ENCODE measurements around the gene ATP5PO.

The ATP5PO gene

GRCh38 chr21:33915368-33916199, at the start of gene ATP5PO:
Gene ATP5PO (minus strand): TSS chr21:33915804. CDS start chr21:33915763, 41 bp downstream.
- peak; percentile 99 for DNase-seq

GRCh38 chr21:33964706-33965325, 49.2 kb upstream of the ATP5PO start:
- no peak for DNase-seq

DNA sequence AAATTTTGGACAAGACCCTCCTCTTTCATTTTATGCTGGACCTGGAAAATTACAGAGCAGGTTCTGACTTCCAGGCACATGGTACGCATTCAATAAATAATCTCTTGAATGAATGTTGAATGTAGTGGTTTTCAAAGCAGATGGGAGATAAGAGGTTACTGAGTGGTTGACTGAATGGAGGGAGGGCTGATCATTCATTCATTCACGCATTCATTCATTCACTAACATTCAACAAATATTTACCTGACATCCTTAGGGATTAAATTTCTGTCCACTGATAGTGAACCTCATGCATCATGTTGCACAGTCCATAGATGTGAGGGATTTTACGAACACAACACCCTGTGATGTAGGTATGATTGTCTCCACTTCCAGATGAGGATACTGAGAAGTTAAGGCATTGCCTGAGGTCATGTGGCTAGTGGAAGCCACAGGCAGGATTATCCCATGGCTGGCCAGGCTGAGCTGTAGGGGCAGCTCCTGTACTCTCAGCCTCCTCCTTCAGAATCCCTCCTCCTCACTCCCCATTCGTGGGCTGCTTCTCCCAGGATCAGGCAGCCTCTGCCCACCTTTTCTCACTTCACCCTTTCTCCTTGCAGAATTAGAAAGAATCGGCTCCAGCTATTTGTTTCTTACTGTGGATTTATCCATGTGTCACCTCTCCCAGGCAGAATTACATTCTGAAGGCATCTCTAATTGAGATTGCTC, 48.4 kb upstream of the ATP5PO start:
- DNase-seq: no peak

- DNase-seq: no peak
These were observed 46.7 kb upstream of the ATP5PO start for GRCh38 chr21:33962290-33962689.

DNA sequence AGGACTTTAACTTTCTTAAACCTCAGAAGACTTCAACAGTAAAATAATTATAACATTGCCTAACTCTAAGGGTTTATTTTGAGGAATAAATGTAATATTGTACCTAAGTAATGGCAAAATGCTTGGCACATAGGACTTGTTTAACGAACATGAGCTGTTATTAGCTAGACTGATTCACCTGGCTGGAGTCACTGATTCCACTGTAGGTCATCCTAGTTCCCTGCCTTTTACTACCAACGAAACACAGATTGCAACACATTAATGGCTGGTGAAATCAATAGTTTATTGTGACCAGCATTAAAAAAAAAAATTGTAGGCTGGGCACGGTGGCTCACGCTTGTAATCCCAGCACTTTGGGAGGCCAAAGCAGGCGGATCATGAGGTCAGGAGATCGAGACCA, 45.5 kb upstream of the ATP5PO start:
- no peak for DNase-seq

- no peak for DNase-seq
These were observed 44.1 kb upstream of the ATP5PO start for GRCh38 chr21:33959680-33960079.

DNA sequence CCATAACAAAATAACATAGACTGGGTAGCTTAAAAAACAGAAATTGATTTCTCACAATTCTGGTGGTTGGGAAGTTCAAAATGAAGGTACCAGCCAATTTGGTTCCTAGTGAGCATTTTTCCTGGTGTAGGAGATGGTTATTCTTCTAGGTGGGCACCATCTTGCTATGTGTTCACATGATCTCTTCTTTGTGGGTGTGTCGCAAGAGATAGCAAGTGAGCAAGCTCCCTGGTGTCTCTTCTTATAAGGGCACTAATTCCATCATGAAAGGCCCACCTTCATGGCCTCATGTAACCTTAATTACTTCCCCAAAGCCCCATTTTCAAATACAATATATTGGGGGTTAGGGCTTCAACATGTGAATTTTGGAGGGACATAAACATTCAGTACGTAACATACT, 38.8 kb upstream of the ATP5PO start:
- DNase-seq: no peak

- no peak for DNase-seq
These were observed 35.9 kb upstream of the ATP5PO start for GRCh38 chr21:33951276-33952178.

DNA sequence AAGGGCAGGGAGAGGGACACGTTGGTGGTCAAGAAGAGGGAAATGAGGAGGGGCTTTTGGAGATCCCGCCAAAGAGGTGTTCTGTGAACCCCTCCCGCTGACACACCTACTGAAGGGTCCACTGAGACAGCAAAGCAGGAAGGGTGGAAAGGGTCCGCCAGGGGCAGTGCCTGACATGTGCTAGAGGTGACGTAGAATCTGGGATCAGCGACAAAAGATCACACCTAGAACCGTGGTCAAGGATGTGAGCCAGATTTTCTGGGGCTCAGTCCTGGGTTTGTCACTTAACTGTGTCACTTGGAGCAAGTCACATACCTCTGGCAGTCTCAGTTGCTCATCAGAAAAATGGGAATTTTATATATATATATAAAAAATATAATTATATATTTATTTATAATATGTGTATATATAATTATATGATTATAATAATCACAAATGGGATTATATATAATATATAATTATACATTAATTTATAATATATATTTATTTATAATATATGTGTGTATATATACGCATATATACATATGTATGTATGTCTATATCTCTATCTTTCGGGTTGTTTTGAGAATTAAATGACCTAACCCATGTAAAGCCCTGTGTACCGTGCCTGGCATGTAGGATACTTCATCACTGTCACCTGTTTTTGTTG, 35.0 kb upstream of the ATP5PO start:
- no peak for DNase-seq

DNA sequence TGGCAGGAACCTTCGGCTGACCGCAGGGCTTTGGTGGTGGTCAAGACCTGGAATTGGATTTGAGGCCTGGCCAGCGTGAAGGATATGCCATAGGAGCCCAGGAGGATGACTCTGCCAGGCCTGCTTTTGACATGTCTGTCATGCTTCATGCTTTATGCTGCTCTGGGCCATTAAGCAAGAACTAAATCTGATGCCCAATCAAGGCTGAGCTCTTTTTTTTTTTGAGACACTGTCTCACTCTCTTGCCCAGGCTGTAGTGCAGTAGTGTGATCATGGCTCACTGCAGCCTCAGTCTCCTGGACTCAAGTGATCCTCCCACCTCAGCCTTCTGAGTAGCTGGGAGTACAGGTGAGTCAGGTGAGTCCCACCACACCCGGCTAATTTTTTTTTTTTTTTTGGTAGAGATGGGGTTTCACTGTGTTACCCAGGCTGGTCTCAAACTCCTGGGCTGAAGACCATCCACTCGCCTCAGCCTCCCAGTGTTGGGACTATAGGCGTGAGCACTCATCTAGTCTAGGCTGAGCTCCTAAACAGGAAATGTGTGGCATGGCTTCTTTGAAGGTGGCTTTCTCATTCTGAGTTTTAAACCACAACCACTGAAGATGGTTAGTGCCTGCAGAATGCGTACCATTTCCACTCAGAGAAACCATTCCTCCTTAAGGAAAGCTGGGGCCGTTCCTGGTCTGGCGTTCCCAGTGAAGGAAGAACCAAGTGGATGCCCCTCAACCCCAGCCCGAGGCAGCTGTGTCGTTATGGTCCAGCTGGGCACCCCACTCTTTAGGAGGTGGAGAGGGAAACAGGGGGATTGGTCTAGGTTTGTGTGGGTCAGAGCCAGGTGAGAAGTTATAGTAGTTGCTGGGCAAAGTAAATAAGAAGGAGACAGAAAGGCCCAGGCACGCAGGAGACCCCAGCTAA, 34.2 kb upstream of the ATP5PO start:
- no peak for DNase-seq

DNA sequence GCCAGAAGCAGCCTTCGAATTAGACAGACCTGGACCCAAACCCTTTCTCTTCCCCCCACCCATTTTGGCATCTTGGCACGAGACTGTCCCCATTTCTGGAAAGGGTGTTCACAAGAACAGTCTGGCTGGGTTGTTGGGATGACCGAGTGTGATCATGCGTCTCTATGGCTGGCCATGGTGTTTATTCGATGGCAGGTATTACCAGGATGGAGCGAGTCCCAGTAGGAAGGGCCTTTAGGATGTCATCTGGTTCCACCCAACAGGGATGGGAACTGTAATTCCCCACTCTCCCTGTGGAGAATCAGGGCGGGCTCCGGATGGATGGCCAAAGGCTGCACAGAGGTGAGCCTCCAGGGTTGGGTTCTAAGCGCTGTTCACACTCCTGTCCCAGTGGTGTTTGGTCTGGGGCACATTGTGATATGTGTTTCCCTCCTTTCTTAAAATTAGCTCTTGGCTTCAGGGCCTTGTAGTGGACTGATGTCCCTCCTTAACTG, 33.4 kb upstream of the ATP5PO start:
- no peak for DNase-seq

GRCh38 chr21:33948096-33948950, 32.7 kb upstream of the ATP5PO start:
- DNase-seq: peak; percentile 64

GRCh38 chr21:33947451-33948095, 32.0 kb upstream of the ATP5PO start:
- DNase-seq: peak; percentile 64

GRCh38 chr21:33945652-33946270, 30.2 kb upstream of the ATP5PO start:
- no peak for DNase-seq

GRCh38 chr21:33944185-33944763, 28.7 kb upstream of the ATP5PO start:
- DNase-seq: no peak

DNA sequence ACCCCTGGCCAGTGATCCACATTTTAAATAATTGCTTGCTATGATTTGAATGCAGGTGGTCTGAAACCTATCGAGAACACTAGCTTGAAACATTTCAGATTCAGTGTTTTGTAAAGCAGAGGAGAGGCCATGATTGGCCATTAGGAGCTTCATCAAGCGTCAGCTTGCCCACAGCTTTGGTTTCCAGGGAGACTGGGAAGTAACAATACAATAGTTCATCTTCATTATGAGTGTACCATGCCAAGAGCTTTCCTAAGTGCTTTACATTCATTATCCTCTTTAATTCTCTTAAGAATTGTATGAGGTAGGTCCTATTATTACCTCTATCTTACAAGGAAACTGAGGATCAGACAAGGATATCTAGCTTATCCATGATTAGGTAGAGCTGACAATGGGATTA, 27.7 kb upstream of the ATP5PO start:
- peak; percentile 30 for DNase-seq

DNA sequence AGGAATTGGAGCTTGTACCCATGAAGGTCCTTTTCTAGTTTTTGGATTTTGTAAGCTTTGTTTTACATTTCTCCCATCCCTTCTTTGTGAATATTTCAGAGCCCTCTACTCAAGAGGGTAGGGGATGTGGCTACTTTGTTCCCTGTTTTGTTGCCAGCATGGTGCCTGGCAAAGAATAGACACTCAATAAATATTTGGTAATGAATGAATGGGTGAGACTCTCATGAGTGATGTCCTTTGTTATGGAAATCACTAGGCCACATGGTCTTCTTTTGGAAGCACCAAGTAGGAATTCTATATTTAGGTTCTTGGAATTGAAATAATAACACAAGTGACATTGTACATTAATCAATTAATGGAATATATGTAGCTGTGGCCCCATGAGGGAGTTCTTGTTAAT, 26.8 kb upstream of the ATP5PO start:
- no peak for DNase-seq

DNA sequence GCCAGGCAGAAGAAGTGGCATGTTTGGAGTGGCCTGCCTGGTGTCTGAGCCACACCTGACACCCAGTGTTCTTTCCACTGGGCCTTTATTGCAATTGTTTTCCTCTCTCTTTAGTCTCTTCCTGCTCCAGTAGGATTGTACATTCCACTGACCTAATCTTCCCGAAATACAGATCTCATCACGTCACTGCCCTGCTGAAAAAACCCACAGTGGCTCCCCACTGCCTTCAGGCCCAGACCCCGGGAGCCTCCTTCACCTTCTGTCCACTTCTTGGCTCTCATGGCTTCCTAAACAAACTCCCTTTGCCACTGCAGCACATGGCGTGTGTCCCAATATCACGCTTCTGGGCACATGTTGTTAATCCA, 25.3 kb upstream of the ATP5PO start:
- no peak for DNase-seq

Data from NCI-H2107 (cell line).